Measurements from ENCODE around the gene OCRL.

DNA sequence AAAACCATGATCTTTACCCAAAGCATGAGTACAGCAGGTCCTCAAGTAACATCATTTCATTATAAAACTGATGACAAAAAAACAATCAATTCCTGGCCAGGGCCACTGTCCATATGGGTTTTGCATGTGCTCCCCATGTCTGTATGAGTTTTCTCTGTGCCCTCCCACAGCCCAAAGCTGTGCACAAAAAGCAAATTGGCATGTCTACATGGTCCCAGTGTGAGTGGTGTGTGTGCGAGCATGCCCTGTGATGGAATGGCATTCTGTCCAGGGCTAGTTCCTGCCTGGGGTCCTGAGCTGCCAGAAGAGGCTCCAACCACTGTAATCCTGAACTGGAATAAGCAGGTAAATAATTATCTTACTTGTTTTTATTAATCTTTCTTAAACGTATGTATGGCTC lies 45.2 kb upstream of the OCRL start:
- TF ChIP-seq EZH2 (IDR thresholded peaks at IDR 0.05; ENCODE audit: insufficient read depth, poor library complexity, severe bottlenecking) (no peak), EZH2phosphoT487 (IDR thresholded peaks at IDR 0.05; ENCODE audit: insufficient read depth, low read depth) (no peak)
